HepG2 (cell line): ENCODE measurements around the gene TOMM20. TPM values are rescaled to one million over a fixed set of nuclear protein-coding genes. Genes with fewer than 3 reads are reported as not detected.

Experiments used
- FOXP4 ChIP-seq: sonication (generic); formaldehyde crosslinking; IDR thresholded peaks from 2 replicates; pipeline ENCODE4 v1.4.0; 2020; ENCODE audit warnings: missing genetic modification reagents
- GRHL1 ChIP-seq: sonication (generic); formaldehyde crosslinking; conservative IDR thresholded peaks from 2 replicates; pipeline ENCODE4 v1.8.0; 2022; ENCODE audit warnings: missing genetic modification reagents
- KLF12 ChIP-seq: sonication (generic); formaldehyde crosslinking; IDR thresholded peaks from 2 replicates; pipeline ENCODE4 v1.4.0; 2020; ENCODE audit warnings: missing genetic modification reagents, borderline replicate concordance
- POLR2A ChIP-seq, 2 experiments: IDR thresholded peaks; 2 replicates each; pipeline ENCODE4 v1.6.1; 2011; ENCODE audit warnings: low read depth in 2 of 2, low read length in 2 of 2, mild to moderate bottlenecking in 1 of 2, moderate library complexity in 1 of 2; ENCODE audit not compliant: insufficient read depth in 1 of 2
- RNF2 ChIP-seq: fragments of 450-650 bp; conservative IDR thresholded peaks from 2 replicates; pipeline ENCODE4 v1.6.1; 2016; ENCODE audit warnings: low read depth
- TEAD3 ChIP-seq: optimal IDR thresholded peaks from 2 replicates; pipeline ENCODE3; 2016; ENCODE audit warnings: borderline replicate concordance
- TIGD3 ChIP-seq: sonication (generic); formaldehyde crosslinking; IDR thresholded peaks from 2 replicates; pipeline ENCODE4 v1.5.1; 2020; ENCODE audit warnings: mild to moderate bottlenecking, missing genetic modification reagents, borderline replicate concordance
- TOPORS ChIP-seq: sonication (generic); formaldehyde crosslinking; IDR thresholded peaks from 2 replicates; pipeline ENCODE4 v1.8.0; 2023; ENCODE audit warnings: mild to moderate bottlenecking, missing genetic modification reagents
- TRIM24 ChIP-seq: sonication (generic); formaldehyde crosslinking; IDR thresholded peaks from 2 replicates; pipeline ENCODE4 v1.8.0; 2022; ENCODE audit warnings: mild to moderate bottlenecking, missing genetic modification reagents
- ZFYVE20 ChIP-seq: sonication (generic); formaldehyde crosslinking; IDR thresholded peaks from 2 replicates; pipeline ENCODE4 v1.8.0; 2023; ENCODE audit warnings: low read depth, mild to moderate bottlenecking, moderate library complexity, missing genetic modification reagents, borderline replicate concordance
- ZNF33B ChIP-seq: sonication (generic); formaldehyde crosslinking; IDR thresholded peaks from 2 replicates; pipeline ENCODE4 v1.5.1; 2020; ENCODE audit warnings: mild to moderate bottlenecking, missing genetic modification reagents
- ZNF572 ChIP-seq: sonication (generic); formaldehyde crosslinking; IDR thresholded peaks from 2 replicates; pipeline ENCODE4 v1.5.1; 2020; ENCODE audit warnings: mild to moderate bottlenecking, missing genetic modification reagents
- ZNF781 ChIP-seq: sonication (generic); formaldehyde crosslinking; IDR thresholded peaks from 2 replicates; pipeline ENCODE4 v1.5.1; 2020; ENCODE audit warnings: borderline replicate concordance, mild to moderate bottlenecking, missing genetic modification reagents; ENCODE audit errors: not compliant biosample characterization
- ZNF879 ChIP-seq: sonication (generic); formaldehyde crosslinking; IDR thresholded peaks from 2 replicates; pipeline ENCODE4 v1.8.1; 2023; ENCODE audit warnings: missing genetic modification reagents
- ZNF891 ChIP-seq: sonication (generic); formaldehyde crosslinking; IDR thresholded peaks from 2 replicates; pipeline ENCODE4 v1.5.0; 2020; ENCODE audit warnings: mild to moderate bottlenecking, missing genetic modification reagents
- ZSCAN31 ChIP-seq: sonication (generic); formaldehyde crosslinking; IDR thresholded peaks from 2 replicates; pipeline ENCODE4 v1.5.0; 2020; ENCODE audit warnings: low read depth, mild to moderate bottlenecking, missing genetic modification reagents
- ZXDC ChIP-seq: sonication (generic); formaldehyde crosslinking; IDR thresholded peaks from 2 replicates; pipeline ENCODE4 v1.5.0; 2020; ENCODE audit warnings: mild to moderate bottlenecking, missing genetic modification reagents
- polyA plus RNA-seq, 8 experiments: library from polyadenylated mRNA; depleted of rRNA in 3 of 8; stranded (reverse) in 7 of 8; unstranded in 1 of 8; fragments of >200 nt; fragmentation: Illumina TruSeq in 4 of 8; extraction: Trizol in 4 of 8; gene quantifications; 2 replicates each; pipeline versions ENCODE4 v1.2.1 to v1.2.3, GENCODE V29; 2011 to 2016; ENCODE audit warnings: low read depth in 4 of 8, missing spikeins in 1 of 8, mixed read lengths in 1 of 8; ENCODE audit not compliant: insufficient read depth in 1 of 8
- total RNA-seq, 5 experiments: library from RNA; depleted of rRNA; stranded (reverse); fragments of >200 nt; fragmentation: Illumina TruSeq; extraction: Trizol; gene quantifications; 2 replicates each; pipeline ENCODE4 v1.2.3, GENCODE V29; 2016; ENCODE audit warnings: low read depth in 1 of 5

Gene TOMM20
- total and polyA plus RNA-seq, 2 of the 13 experiments (the other 11 are each of a cell fraction or from before 2014, with no cell fraction given) = 153 to 376 TPM

- peak; percentile 60; the same call in 1 of the 2 replicates for TF ChIP-seq FOXP4 (CRISPR knock-in tag)
- 0 out of 2 replicates have a peak, but pooled peaks have one; percentile 50 for TF ChIP-seq KLF12 (CRISPR knock-in tag)
- 0 out of 2 replicates have a peak, but pooled peaks have one; percentile 29 for TF ChIP-seq ZFYVE20 (CRISPR knock-in tag)
- TF ChIP-seq TEAD3 (CRISPR knock-in tag) = peak; percentile 82
- peak; percentile 81; the same call in 1 of the 2 replicates for TF ChIP-seq ZXDC (CRISPR knock-in tag)
- TF ChIP-seq TOPORS = peak; percentile 31; the same call in 1 of the 2 replicates
- no peak for TF ChIP-seq ZNF781 (CRISPR knock-in tag)
- TF ChIP-seq ZSCAN31 (CRISPR knock-in tag) = peak; percentile 78
- peak; percentile 48; the same call in 1 of the 2 replicates for TF ChIP-seq TRIM24
- TF ChIP-seq ZNF33B = no peak
- TF ChIP-seq ZNF572 = peak; percentile 44; the same call in 1 of the 2 replicates
- TF ChIP-seq GRHL1 (CRISPR knock-in tag) = no peak
- peak; percentile 45; the same call in 1 of the 2 replicates for TF ChIP-seq ZNF891 (CRISPR knock-in tag)
- no peak for TF ChIP-seq ZNF879 (CRISPR knock-in tag)
- TF ChIP-seq POLR2A (IDR thresholded peaks at IDR 0.05; ENCODE audit: insufficient read depth in 1 of 2, low read depth in 2 of 2, low read length in 2 of 2) = peak in 1 of 2 experiments; percentile 78; a peak in 2 of 4 replicates
- peak; percentile 73; the same call in 1 of the 2 replicates for TF ChIP-seq RNF2
- no peak for TF ChIP-seq TIGD3
- TF ChIP-seq, all 625 proteins: peak for 316
Measured at GRCh38 chr1:235069577-235070563, 58.8 kb downstream of the TOMM20 start (continued).
